NCI-H1417 treated with DMSO at 0.1 percent for 48 hours (cell line): ENCODE data around the gene HOXA9.

Source experiments
- DNase-seq: peaks from one replicate; lab custom pipeline; 2025; lab: John Stamatoyannopoulos, UW

HOXA9 gene

GRCh38 chr7:27188386-27189294 lies 23.3 kb upstream of the HOXA9 start:
- no peak for DNase-seq

- no peak for DNase-seq
These were observed 22.4 kb upstream of the HOXA9 start for GRCh38 chr7:27187475-27188385.

- no peak for DNase-seq
These were observed 21.5 kb upstream of the HOXA9 start for GRCh38 chr7:27186668-27187474.

GRCh38 chr7:27185854-27186667 lies 20.7 kb upstream of the HOXA9 start:
- DNase-seq = no peak

- DNase-seq = no peak
These were observed 19.9 kb upstream of the HOXA9 start, which contains the start of gene HOXA11 for GRCh38 chr7:27185013-27185853. TSS of gene HOXA11 (minus strand) at chr7:27185232. CDS start at chr7:27185144, 88 bp downstream.

- peak; percentile 43 for DNase-seq
These were observed 19.1 kb upstream of the HOXA9 start for GRCh38 chr7:27184337-27185012.

- no peak for DNase-seq
These were observed 18.5 kb upstream of the HOXA9 start for GRCh38 chr7:27183682-27184336.

- DNase-seq = no peak
These were observed 17.7 kb upstream of the HOXA9 start for GRCh38 chr7:27182861-27183681.

GRCh38 chr7:27182285-27182841 lies 17.0 kb upstream of the HOXA9 start:
- DNase-seq = no peak

- no peak for DNase-seq
These were observed 16.5 kb upstream of the HOXA9 start for GRCh38 chr7:27181795-27182275.

GRCh38 chr7:27180431-27181420 lies 15.4 kb upstream of the HOXA9 start:
- DNase-seq = no peak

GRCh38 chr7:27179503-27180430 lies 14.4 kb upstream of the HOXA9 start:
- DNase-seq = no peak

- no peak for DNase-seq
These were observed 13.7 kb upstream of the HOXA9 start for GRCh38 chr7:27179030-27179429.

- DNase-seq = no peak
These were observed 13.0 kb upstream of the HOXA9 start for GRCh38 chr7:27178366-27178765.

GRCh38 chr7:27177795-27178320 lies 12.5 kb upstream of the HOXA9 start:
- DNase-seq = no peak
